ENCODE measurements around the gene TMPRSS5. TPM values are rescaled to one million over a fixed set of nuclear protein-coding genes. Genes with fewer than 3 reads are reported as not detected.

TMPRSS5 gene
- total and polyA plus RNA-seq, 2 of the 8 experiments (the other 6 are each of a cell fraction or from before 2014, with no cell fraction given), result 0.54 to 0.78 TPM

DNA sequence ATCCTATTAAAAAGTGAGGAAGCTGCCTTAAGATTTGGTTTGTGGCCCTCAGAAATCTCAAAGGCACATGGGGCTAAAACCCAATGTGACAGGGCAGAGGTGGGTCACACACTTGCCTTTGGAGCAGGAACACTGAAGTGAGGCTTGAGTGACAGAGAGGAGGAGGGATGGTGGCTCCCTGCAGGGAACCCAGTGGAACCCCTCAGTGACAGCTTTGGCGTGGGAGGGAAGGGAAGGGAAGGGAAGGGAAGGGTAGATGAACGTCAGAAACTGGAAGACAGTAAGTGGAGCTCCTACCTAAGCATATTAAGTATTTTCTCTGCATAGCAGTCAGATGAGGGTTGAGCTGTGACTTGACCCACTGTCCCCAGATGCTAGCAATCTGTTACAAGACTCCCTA is 68.5 kb downstream of the TMPRSS5 start:
- Histone ChIP-seq H2AK5ac (ENCODE audit: low read depth, low read length) (no peak overlapping the region), H3K4me1 (replicated peaks in 1 of 4; ENCODE audit: control insufficient read depth in 3 of 4, insufficient read depth in 4 of 4, low read length in 3 of 4) (no peaks in the 10 kb centered on the region), H3K4me2 (ENCODE audit: insufficient read depth in 1 of 2, low read depth in 2 of 2, low read length in 2 of 2) (no peak overlapping the region), H3K79me2 (ENCODE audit: control insufficient read depth in 1 of 2, insufficient read depth in 2 of 2, low read length in 2 of 2) (no peaks in the 10 kb centered on the region), H4K5ac (ENCODE audit: insufficient read length, low read depth, low read length) (no peak overlapping the region), H2AFZ (ENCODE audit: low read length) (no peak overlapping the region), H3K79me1 (ENCODE audit: low read depth, low read length) (no peaks in the 10 kb centered on the region), H2BK120ac (replicated peaks; ENCODE audit: low read depth, low read length) (no peak overlapping the region), H2BK12ac (ENCODE audit: low read depth, low read length) (no peak overlapping the region), H4K8ac (ENCODE audit: extremely low read depth, insufficient read depth, low read length) (no peak overlapping the region), H3K23ac (ENCODE audit: insufficient read length) (no peak overlapping the region), H4K20me1 (replicated peaks in 1 of 2; ENCODE audit: control insufficient read depth in 1 of 2, insufficient read depth in 2 of 2, low read length in 2 of 2) (no peaks in the 10 kb centered on the region), H2BK20ac (ENCODE audit: low read length) (no peak overlapping the region), H3K18ac (ENCODE audit: extremely low read depth, low read length) (no peak overlapping the region), H3K27me3 (replicated peaks in 1 of 4; ENCODE audit: control insufficient read depth in 3 of 4, extremely low read depth in 1 of 4, insufficient read depth in 3 of 4, low read length in 3 of 4) (no peaks in the 10 kb centered on the region), H3K56ac (replicated peaks; ENCODE audit: insufficient read length, low read depth, low read length) (no peak overlapping the region), H3K27ac (ENCODE audit: low read depth, low read length) (no peak overlapping the region), H3K4me3 (ENCODE audit: extremely low read depth in 1 of 4, insufficient read depth in 2 of 4, low read depth in 3 of 4, low read length in 4 of 4) (no peak overlapping the region), H3K14ac (ENCODE audit: insufficient read length) (no peak overlapping the region), H2BK15ac (ENCODE audit: low read length) (no peak overlapping the region), H3K36me3 (ENCODE audit: control insufficient read depth in 2 of 4, insufficient read depth in 4 of 4, low read length in 3 of 4) (no peaks in the 10 kb centered on the region), H3K9me3 (ENCODE audit: insufficient read depth in 2 of 2, low read depth in 1 of 2, low read length in 1 of 2) (no peaks in the 10 kb centered on the region), H3K4ac (replicated peaks; ENCODE audit: insufficient read length, low read depth, low read length) (no peak overlapping the region), H3K9ac (replicated peaks in 1 of 4; ENCODE audit: extremely low read depth in 1 of 4, low read depth in 3 of 4, low read length in 3 of 4) (no peak overlapping the region), H4K91ac (replicated peaks; ENCODE audit: insufficient read length, low read length) (no peak overlapping the region), H3K23me2 (ENCODE audit: low read depth, low read length) (peaks cover 7% of the 10 kb centered on the region; the same call in 1 of the 2 replicates), H2BK5ac (ENCODE audit: low read depth, low read length) (no peak overlapping the region)
- DNase-seq (ENCODE audit: low read depth in 1 of 2, low spot score in 2 of 2) (no peak), FAIRE-seq (no peak)
- WGBS, 2 experiments (ENCODE audit: extremely low coverage in 1 of 2, insufficient coverage in 1 of 2, insufficient read length in 1 of 2, insufficient replicate concordance in 2 of 2, low coverage in 1 of 2, low lambda C conversion rate in 2 of 2, missing lambda C conversion rate in 1 of 2), result 88% methylated on average over 2 of the region's 2 CpGs; no CpG with 5 or more reads in 1 of the 2 experiments
- TF ChIP-seq CREB1 (IDR thresholded peaks at IDR 0.05) (no peak), MAX (IDR thresholded peaks at IDR 0.05) (no peak), KDM5A (IDR thresholded peaks at IDR 0.05; ENCODE audit: low read length) (no peak), POU5F1 (IDR thresholded peaks at IDR 0.05; ENCODE audit: low read depth, low read length) (no peak), ASH2L (IDR thresholded peaks at IDR 0.05; ENCODE audit: low read length) (no peak), HDAC6 (IDR thresholded peaks at IDR 0.05; ENCODE audit: low read depth, low read length) (no peak), YY1 (IDR thresholded peaks at IDR 0.05; ENCODE audit: low read depth, low read length) (no peak), RBBP5 (IDR thresholded peaks at IDR 0.05; ENCODE audit: borderline replicate concordance, low read depth, low read length) (no peak), EZH2 (IDR thresholded peaks at IDR 0.05; ENCODE audit: low read depth, low read length, severe bottlenecking) (no peak), CHD1 (IDR thresholded peaks at IDR 0.05; ENCODE audit: low read depth, low read length) (no peak), BCL11A (IDR thresholded peaks at IDR 0.05; ENCODE audit: low read depth in 2 of 2, low read length in 2 of 2) (no peak), KDM4A (IDR thresholded peaks at IDR 0.05; ENCODE audit: low read depth, low read length, severe bottlenecking) (no peak), TCF12 (IDR thresholded peaks at IDR 0.05; ENCODE audit: low read depth, low read length) (no peak), TAF1 (IDR thresholded peaks at IDR 0.05; ENCODE audit: low read depth, low read length) (no peak)
- POLR2A ChIA-PET (ENCODE audit: partially characterized antibody), result interaction anchor here (0.6 kb wide), 1 partner anchor 132 kb away, joined by 3 read pairs; no protein-coding TSS in a partner anchor
- CTCF ChIA-PET (ENCODE audit: partially characterized antibody), result interaction anchor here (0.6 to 1.0 kb wide), 3 partner anchors 35 to 88 kb away, joined by 3 read pairs; no protein-coding TSS in a partner anchor
